GM12801 (cell line): ENCODE data around the gene PNPLA1.

ENCODE experiments used
- CTCF ChIP-seq: IDR thresholded peaks from one replicate; pipeline ENCODE4 v1.5.1; 2011; ENCODE audit warnings: control low read depth; ENCODE audit not compliant: insufficient read length; ENCODE audit errors: extremely low read depth

The PNPLA1 gene

DNA sequence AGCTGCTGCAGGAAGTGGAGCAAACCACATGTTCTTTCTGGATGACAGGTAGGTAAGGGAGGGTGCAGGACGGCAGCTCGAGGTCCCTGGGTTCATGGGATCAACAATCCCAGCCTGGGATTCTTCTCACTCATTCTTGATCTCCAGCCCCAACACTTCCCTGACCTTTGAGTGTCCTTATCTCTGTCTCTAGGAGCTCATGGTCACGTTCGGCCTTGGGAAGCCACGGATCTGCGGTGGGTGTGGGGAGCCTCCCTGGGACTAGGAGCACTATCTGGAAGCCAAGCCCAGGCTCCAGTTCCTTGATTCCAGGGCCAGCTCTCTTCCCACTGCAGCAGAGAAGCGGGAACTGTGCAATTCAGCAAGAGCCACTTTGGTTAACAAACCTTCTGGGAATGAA is 39.3 kb downstream of the PNPLA1 start:
- no peak for TF ChIP-seq CTCF

DNA sequence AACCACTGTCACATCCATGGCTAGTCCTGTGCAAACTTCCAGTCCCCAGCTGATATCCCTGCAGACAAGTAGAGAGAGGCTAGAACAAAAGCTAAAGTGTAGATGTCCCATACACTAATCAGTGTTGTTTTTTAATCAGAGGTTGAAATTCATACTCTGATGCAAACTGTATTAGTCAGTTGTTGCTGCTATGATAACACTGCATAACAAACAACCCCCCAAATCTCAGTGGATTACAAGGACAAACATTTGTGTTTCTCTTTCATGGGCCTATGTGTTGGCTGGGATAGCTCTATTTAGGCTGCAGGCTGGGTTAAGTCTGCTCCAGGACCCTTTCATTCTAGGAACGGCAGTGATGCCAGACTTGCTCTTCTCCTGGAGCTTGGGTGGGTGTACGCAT is 40.0 kb downstream of the PNPLA1 start:
- no peak for TF ChIP-seq CTCF

DNA sequence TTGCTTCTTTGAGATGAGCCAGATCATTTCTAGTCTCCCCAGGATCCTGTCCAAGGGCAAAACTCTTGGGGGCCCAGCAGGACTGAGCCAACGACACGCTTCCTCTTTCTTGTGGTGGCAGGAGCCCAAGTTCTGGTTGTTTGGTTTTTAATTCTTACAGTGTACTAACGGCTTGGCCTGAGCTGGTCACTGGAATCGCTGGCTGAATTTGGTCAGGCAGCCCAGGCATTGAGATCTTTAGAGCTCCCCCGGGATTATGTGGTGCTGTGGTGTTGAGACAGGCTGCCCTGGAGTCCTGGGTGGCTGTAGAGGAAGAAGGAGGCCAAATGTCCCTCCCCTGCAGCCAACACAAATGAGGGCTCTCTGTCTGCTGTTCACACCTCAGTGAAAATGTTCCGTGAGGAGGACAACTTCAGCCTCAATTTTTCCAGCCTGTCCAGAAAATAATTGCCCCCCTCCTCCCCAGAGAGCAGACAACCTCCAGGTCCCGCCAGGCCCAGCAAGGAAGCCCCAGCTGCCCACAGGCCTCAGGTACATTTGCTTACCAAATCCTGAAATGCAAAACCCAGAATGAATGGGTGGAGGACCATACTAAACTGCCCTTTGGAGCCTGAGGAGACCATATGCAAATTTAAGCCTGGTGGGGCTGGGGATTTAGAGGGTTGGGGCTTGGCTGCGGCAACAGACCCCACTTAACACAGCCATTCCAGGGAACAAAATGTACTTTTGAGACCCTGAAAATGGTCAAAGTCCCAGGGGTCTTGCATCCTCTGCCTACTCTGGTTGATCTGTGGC is 43.2 kb downstream of the PNPLA1 start:
- no peak for TF ChIP-seq CTCF

DNA sequence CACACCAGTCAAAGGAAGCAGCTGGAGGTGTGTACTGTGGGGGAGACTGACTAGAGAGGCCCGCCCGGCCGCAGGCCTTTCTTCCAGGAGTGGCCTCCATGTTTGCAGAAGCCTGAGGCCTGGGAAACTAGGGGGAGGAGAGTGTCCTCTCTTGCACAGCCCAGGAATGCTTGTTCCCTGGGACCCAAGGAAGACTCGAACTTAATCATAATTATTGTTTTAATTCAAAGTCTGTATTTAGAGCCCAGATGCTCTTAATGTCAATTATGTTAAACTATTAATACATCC is 43.7 kb downstream of the PNPLA1 start:
- no peak for TF ChIP-seq CTCF

DNA sequence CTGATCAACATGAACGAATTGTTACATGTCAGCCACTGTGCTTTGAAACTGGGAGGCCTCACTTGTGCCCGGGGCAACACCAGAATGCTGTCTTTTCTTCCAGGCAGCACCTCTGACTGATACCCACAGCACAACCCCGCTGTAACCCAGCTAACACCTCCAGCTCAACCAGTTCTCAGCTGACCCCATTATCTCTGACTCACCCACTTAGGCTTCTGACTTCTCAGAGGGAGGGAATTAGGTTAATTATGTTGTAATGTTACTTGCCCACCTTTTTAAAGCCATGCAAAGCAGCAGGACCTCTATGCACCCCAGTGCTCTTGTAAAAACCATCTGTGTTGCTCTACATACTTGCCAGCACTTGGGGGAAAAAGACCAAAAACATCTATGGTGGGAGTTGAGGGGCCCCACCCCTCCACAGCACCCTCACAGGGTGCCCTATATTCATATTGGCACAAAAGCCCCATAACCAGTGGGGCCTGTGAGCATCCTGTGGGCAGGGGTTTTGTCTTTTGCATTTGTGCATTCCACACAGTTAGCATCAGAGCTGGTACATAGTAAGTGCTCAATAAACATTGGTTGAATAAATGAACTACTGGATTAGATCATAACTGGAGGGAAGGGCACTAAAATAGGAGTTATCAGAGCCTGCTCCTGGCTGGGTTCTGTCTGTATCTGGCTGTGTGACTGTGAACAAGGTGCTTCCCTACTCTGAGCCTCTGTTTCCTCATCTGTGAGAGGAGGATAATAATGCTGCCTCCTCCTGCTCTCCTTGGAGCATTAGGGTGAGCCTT is 44.6 kb downstream of the PNPLA1 start:
- no peak for TF ChIP-seq CTCF

GRCh38 chr6:36315921-36316320 is 46.1 kb downstream of the PNPLA1 start:
- no peak for TF ChIP-seq CTCF

DNA sequence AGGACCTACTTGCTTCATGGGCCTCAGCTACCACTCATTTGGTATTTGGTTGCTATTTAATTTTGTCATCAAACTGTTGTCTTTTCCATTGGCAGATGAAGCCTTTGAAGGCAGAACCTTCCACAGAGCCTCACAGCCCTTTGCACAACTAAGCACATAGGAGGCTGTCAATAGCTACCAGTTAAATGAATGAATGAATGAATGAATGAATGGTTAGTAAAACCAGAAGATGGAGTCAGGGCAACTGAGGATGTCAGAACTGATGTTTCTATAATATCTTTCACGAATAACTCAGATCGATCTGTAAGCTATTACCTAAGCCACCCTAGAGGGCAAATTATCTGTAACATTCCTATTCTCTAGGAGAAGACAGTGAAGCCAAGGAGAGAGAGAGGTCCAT is 47.8 kb downstream of the PNPLA1 start:
- no peak for TF ChIP-seq CTCF
